IMR-90 (cell line): Measurements from ENCODE around the gene HMGN2. TPM values are rescaled to one million over a fixed set of nuclear protein-coding genes. Genes with fewer than 3 reads are reported as not detected.

Experiments
- polyA plus RNA-seq, 3 experiments: library from polyadenylated mRNA; depleted of rRNA; stranded (reverse); fragments of >200 nt; gene quantifications; 2 replicates each; pipeline ENCODE4 v1.2.3, GENCODE V29; 2012; ENCODE audit warnings: low replicate concordance in 1 of 3
- total RNA-seq: library from RNA; depleted of rRNA; stranded (reverse); fragments of >200 nt; gene quantifications from 2 replicates; pipeline ENCODE4 v1.2.3, GENCODE V29; 2012; rRNA removed

The HMGN2 gene
- total and polyA plus RNA-seq, 2 of the 4 experiments (the other 2 are of a cell fraction) = 367 to 505 TPM

Other genes with a start within 250 kb of the HMGN2 start
- gene CEP85, start 238.2 kb upstream of the HMGN2 start, total RNA-seq = 11.1 and 11.5 TPM in 2 replicates
- gene CEP85, start 238.2 kb upstream of the HMGN2 start, polyA plus RNA-seq (2012; rRNA removed) = 11.2 and 11.8 TPM in 2 replicates
- 32.2 and 35.0 TPM in 2 replicates for gene SH3BGRL3, start 192.4 kb upstream of the HMGN2 start, total RNA-seq
- 483 and 565 TPM in 2 replicates for gene SH3BGRL3, start 192.4 kb upstream of the HMGN2 start, polyA plus RNA-seq (2012; rRNA removed)
- 3.6 and 5.2 TPM in 2 replicates for gene UBXN11, start 165.8 kb upstream of the HMGN2 start, total RNA-seq
- 17.0 and 18.4 TPM in 2 replicates for gene UBXN11, start 165.8 kb upstream of the HMGN2 start, polyA plus RNA-seq (2012; rRNA removed)
- not detected in 2 replicates for gene CD52, start 154.5 kb upstream of the HMGN2 start, total RNA-seq
- gene CD52, start 154.5 kb upstream of the HMGN2 start, polyA plus RNA-seq (2012; rRNA removed) = 1.3 and 1.6 TPM in 2 replicates
- not detected in 2 replicates for gene CRYBG2, start 118.3 kb upstream of the HMGN2 start, total RNA-seq
- gene CRYBG2, start 118.3 kb upstream of the HMGN2 start, polyA plus RNA-seq (2012; rRNA removed) = not detected in 2 replicates
- not detected in 2 replicates for gene ZNF683, start 99.7 kb upstream of the HMGN2 start, total RNA-seq
- gene ZNF683, start 99.7 kb upstream of the HMGN2 start, polyA plus RNA-seq (2012; rRNA removed) = not detected in 2 replicates
- gene LIN28A, start 61.6 kb upstream of the HMGN2 start, total RNA-seq = not detected in 2 replicates
- not detected in 2 replicates for gene LIN28A, start 61.6 kb upstream of the HMGN2 start, polyA plus RNA-seq (2012; rRNA removed)
- 66.7 and 67.7 TPM in 2 replicates for gene DHDDS, start 40.1 kb upstream of the HMGN2 start, total RNA-seq
- gene DHDDS, start 40.1 kb upstream of the HMGN2 start, polyA plus RNA-seq (2012; rRNA removed) = 42.8 and 49.3 TPM in 2 replicates
- 4.2 and 6.3 TPM in 2 replicates for gene RPS6KA1, start 57.3 kb downstream of the HMGN2 start, total RNA-seq
- gene RPS6KA1, start 57.3 kb downstream of the HMGN2 start, polyA plus RNA-seq (2012; rRNA removed) = 3.6 and 3.8 TPM in 2 replicates
- 14.0 and 16.7 TPM in 2 replicates for gene ARID1A, start 223.6 kb downstream of the HMGN2 start, total RNA-seq
- 39.4 and 40.7 TPM in 2 replicates for gene ARID1A, start 223.6 kb downstream of the HMGN2 start, polyA plus RNA-seq (2012; rRNA removed)